Activated naive CD8-positive, alpha-beta T cell treated with anti-CD3 and anti-CD28 coated beads, Interleukin-2, amount 50 U/mL, for 24 hours (primary cell): ENCODE results near the gene RAB6B.

Experiments
- ATAC-seq: fragments of 150-1000 bp; cut with Tn5 transposase; one replicate; pipeline ENCODE4 v1.10.0; 2021
- DNase-seq: peaks from one replicate; pipeline ENCODE4 v3.0.0; 2021
- H3K27ac Mint-ChIP-seq: one replicate; pipeline ENCODE4 v1.8.0; 2021; ENCODE audit warnings: mild to moderate bottlenecking, mixed read lengths
- H3K27me3 Mint-ChIP-seq: one replicate; pipeline ENCODE4 v1.8.0; 2021; ENCODE audit warnings: mixed read lengths
- H3K36me3 Mint-ChIP-seq: one replicate; pipeline ENCODE4 v1.8.0; 2021; ENCODE audit warnings: low read depth, mixed read lengths
- H3K4me1 Mint-ChIP-seq: one replicate; pipeline ENCODE4 v1.8.0; 2021; ENCODE audit warnings: mixed read lengths
- H3K4me3 Mint-ChIP-seq: one replicate; pipeline ENCODE4 v1.8.0; 2021; ENCODE audit warnings: mild to moderate bottlenecking, moderate library complexity, mixed read lengths
- H3K9me3 Mint-ChIP-seq: one replicate; pipeline ENCODE4 v1.8.0; 2021; ENCODE audit warnings: mixed read lengths

Gene RAB6B

DNA sequence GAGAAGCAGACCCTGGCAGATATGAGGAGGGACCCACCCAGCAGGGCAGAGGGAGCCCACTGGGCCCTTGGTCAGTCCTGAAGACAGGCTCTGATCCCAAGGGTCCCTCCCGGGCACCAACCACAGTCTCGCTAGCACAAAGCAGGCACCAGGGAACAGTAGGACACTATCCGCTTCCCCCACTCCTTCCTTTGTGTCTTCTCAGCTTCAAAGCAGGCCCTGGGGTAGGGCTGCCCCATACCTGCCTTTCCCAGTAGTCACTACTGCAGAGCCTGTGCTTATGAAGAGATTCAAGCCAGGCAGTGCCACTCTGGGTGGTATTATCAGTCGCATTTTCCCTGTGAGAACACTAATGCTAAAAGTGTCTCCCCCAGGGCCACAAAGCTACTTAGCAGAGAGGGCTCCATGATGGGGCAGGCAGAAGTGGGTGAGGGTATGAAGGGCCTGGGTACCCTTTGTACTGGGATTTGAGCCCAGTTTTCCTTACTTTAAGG, 57.3 kb downstream of the RAB6B start:
- ATAC-seq (no peak), DNase-seq (no peak)
- H3K4me1 Mint-ChIP-seq = no peaks in the 10 kb centered on the region
- H3K9me3 Mint-ChIP-seq = no peaks in the 10 kb centered on the region
- no peaks in the 10 kb centered on the region for H3K36me3 Mint-ChIP-seq
- H3K4me3 Mint-ChIP-seq = no peak overlapping the region
- no peak overlapping the region for H3K27ac Mint-ChIP-seq
- no peaks in the 10 kb centered on the region for H3K27me3 Mint-ChIP-seq

GRCh38 chr3:133837487-133838295, 58.0 kb downstream of the RAB6B start:
- Mint-ChIP-seq H3K27ac (no peak overlapping the region), H3K4me1 (no peaks in the 10 kb centered on the region), H3K36me3 (no peaks in the 10 kb centered on the region), H3K4me3 (no peak overlapping the region), H3K27me3 (peaks cover 2% of the 10 kb centered on the region), H3K9me3 (no peaks in the 10 kb centered on the region)
- DNase-seq = no peak
- ATAC-seq = no peak

DNA sequence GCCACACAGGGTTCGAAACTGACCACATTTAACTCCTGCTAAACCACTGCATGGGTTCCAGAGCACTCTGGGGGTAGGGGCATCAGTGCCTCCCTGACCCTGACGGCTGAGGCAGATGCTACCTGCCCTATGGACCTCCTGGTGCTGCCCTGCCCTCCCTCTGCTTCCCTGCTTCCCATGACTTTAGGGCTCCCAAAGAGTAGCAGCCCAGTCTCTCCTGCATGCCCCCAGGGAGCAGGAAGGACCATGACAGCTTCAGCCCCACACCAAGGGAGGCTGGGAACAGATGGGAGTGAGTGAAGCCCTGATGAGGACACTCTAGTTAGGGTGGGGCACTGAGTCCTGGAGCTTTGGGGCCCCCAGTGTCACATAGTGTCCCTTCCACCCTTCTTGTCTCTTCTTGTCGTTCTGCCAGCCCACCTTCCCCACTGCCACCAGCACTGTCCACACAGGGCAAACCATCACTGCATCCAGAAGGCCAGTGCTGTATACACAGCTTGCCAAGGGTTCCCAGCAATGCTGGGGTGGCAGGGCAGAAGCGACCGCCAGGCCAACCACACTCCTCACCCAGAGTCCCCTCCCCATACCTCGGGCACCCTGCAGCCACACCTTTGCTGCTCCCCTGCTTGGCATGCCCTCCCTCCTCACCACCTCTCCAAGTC, 59.1 kb downstream of the RAB6B start:
- no peak for ATAC-seq
- Mint-ChIP-seq H3K4me1 (no peaks in the 10 kb centered on the region), H3K36me3 (no peaks in the 10 kb centered on the region), H3K27ac (no peak overlapping the region), H3K4me3 (no peak overlapping the region), H3K27me3 (peaks cover 2% of the 10 kb centered on the region), H3K9me3 (no peaks in the 10 kb centered on the region)
- DNase-seq = no peak

- Mint-ChIP-seq H3K4me3 (no peak overlapping the region), H3K9me3 (no peaks in the 10 kb centered on the region), H3K27ac (no peak overlapping the region), H3K4me1 (no peaks in the 10 kb centered on the region), H3K27me3 (peaks cover 2% of the 10 kb centered on the region), H3K36me3 (no peaks in the 10 kb centered on the region)
- DNase-seq (no peak), ATAC-seq (no peak)
These were observed 59.7 kb downstream of the RAB6B start for GRCh38 chr3:133835961-133836360.

- H3K36me3 Mint-ChIP-seq = no peaks in the 10 kb centered on the region
- H3K27ac Mint-ChIP-seq = no peak overlapping the region
- H3K27me3 Mint-ChIP-seq = peaks cover 2% of the 10 kb centered on the region
- H3K9me3 Mint-ChIP-seq = no peaks in the 10 kb centered on the region
- ATAC-seq (no peak), DNase-seq (no peak)
- H3K4me3 Mint-ChIP-seq = no peak overlapping the region
- no peaks in the 10 kb centered on the region for H3K4me1 Mint-ChIP-seq
These were observed 60.3 kb downstream of the RAB6B start for GRCh38 chr3:133835418-133835743.

- Mint-ChIP-seq H3K9me3 (no peaks in the 10 kb centered on the region), H3K27ac (no peak overlapping the region), H3K36me3 (no peaks in the 10 kb centered on the region), H3K4me1 (no peaks in the 10 kb centered on the region), H3K27me3 (peaks cover 2% of the 10 kb centered on the region), H3K4me3 (no peak overlapping the region)
- DNase-seq = no peak
- no peak for ATAC-seq
These were observed 60.9 kb downstream of the RAB6B start for GRCh38 chr3:133834621-133835417.

GRCh38 chr3:133833880-133834620, 61.6 kb downstream of the RAB6B start:
- DNase-seq = no peak
- Mint-ChIP-seq H3K4me1 (no peaks in the 10 kb centered on the region), H3K27ac (no peak overlapping the region), H3K27me3 (peaks cover 2% of the 10 kb centered on the region), H3K9me3 (no peaks in the 10 kb centered on the region), H3K36me3 (no peaks in the 10 kb centered on the region), H3K4me3 (no peak overlapping the region)
- no peak for ATAC-seq

DNA sequence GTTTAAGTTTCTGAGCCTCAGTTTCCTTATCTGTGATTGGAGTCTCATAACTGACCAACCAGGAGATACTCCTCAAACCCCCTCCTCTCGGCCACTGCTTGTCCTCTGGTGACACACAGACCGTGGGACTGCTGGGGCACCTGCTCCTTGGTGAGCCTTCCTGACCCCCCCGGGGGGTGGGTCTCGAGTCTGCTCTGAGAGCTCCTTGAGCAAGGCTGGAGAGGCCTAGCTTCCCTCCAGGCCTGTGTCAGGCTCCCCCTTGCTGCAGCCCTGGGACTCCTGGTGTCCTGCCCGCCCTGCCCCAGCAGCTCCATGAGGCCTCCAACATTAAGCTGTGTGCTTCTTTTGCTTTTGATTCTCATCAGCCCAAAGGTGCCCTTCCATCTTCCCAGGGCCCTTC, 62.4 kb downstream of the RAB6B start:
- H3K36me3 Mint-ChIP-seq = no peaks in the 10 kb centered on the region
- H3K27ac Mint-ChIP-seq = no peak overlapping the region
- ATAC-seq = no peak
- no peak overlapping the region for H3K4me3 Mint-ChIP-seq
- peaks cover 2% of the 10 kb centered on the region for H3K27me3 Mint-ChIP-seq
- no peak for DNase-seq
- H3K4me1 Mint-ChIP-seq = no peaks in the 10 kb centered on the region
- H3K9me3 Mint-ChIP-seq = no peaks in the 10 kb centered on the region

DNA sequence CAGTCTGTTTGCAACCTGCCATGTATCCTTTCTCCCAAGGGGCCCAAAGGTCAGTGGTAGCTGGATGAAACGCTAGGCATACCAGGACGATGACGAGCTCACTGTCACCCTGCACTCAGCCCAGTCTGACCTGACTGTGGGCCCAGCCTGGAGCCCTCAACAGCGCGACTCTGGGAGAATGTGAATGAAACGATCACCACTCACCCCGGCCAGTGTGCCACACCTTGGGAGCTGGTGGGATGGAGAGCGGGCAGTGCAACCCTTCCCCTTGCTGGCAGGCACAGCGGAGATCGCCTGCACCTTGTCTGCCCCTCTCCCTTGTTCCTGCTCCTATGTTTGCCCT, 62.9 kb downstream of the RAB6B start:
- H3K9me3 Mint-ChIP-seq = no peaks in the 10 kb centered on the region
- no peak overlapping the region for H3K27ac Mint-ChIP-seq
- H3K27me3 Mint-ChIP-seq = peaks cover 2% of the 10 kb centered on the region
- ATAC-seq (no peak), DNase-seq (no peak)
- H3K4me3 Mint-ChIP-seq = no peak overlapping the region
- H3K36me3 Mint-ChIP-seq = no peaks in the 10 kb centered on the region
- no peaks in the 10 kb centered on the region for H3K4me1 Mint-ChIP-seq

DNA sequence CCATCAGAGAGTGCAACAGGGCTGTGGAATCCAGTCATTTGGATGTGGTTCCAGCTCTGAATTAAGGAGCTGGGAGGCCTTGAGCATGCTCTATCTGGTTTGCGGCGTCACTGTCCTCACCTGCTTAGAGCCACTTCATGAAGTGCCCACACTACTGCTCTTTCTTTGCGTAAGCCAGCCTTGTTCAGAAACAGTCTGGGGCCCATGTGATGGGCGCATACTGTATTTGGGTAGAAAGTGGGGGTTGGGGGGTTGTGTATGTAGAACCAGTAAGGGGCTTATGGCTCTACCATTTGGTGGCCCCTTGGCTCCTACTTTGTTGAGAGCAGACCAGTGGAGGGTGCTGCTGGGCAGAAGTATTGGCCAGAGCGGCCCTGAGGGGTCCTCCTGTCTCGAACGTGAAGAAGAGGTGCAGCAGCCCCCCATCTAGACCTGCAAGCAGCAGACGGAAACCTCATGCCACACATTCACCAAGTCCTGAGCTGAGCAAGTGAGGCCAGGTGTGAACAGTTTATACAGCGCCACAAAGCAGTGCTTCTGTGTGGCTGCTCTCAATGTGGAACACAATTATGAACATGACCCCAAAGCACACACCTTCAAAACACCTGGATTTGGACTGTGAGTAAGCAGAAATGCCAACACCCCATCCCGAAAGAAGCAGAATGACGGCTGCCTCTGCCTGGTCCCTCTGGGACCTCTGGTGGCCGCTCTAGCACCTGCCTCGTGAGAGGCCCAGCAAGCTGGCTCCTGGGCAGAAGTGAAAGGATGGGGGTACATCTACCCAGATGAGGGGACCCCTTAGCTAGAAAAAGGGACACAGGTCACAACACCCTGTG, 63.5 kb downstream of the RAB6B start:
- peaks cover 2% of the 10 kb centered on the region for H3K27me3 Mint-ChIP-seq
- no peaks in the 10 kb centered on the region for H3K4me1 Mint-ChIP-seq
- no peak overlapping the region for H3K4me3 Mint-ChIP-seq
- H3K9me3 Mint-ChIP-seq = no peaks in the 10 kb centered on the region
- H3K36me3 Mint-ChIP-seq = no peaks in the 10 kb centered on the region
- no peak for ATAC-seq
- no peak overlapping the region for H3K27ac Mint-ChIP-seq
- DNase-seq = no peak

GRCh38 chr3:133830071-133830470, 65.6 kb downstream of the RAB6B start:
- Mint-ChIP-seq H3K4me1 (no peaks in the 10 kb centered on the region), H3K36me3 (peaks cover 12% of the 10 kb centered on the region), H3K9me3 (no peaks in the 10 kb centered on the region), H3K4me3 (no peak overlapping the region), H3K27ac (no peak overlapping the region), H3K27me3 (peaks cover 2% of the 10 kb centered on the region)
- ATAC-seq (no peak), DNase-seq (no peak)

DNA sequence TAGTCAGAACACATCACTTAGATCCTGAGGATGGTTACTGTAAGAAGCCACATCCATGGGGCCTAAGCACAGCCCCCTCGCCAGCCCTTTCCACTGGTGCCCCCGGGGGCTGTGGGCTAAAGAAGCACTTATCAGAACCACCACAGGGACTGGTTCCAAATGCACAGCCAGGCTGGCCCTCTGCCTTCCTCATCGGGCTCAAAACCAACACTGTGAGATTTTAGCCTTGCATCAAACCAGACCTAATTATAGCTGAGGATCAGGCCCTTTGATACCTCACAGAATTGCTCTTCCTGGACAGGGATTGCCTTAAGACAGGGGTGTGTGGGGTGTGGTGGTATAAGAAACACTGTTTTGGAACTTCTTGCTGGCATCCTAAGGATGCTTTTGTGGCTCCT, 66.4 kb downstream of the RAB6B start:
- DNase-seq (no peak), ATAC-seq (no peak)
- Mint-ChIP-seq H3K27ac (no peak overlapping the region), H3K27me3 (peaks cover 2% of the 10 kb centered on the region), H3K4me1 (no peaks in the 10 kb centered on the region), H3K4me3 (no peak overlapping the region), H3K36me3 (peaks cover 15% of the 10 kb centered on the region), H3K9me3 (no peaks in the 10 kb centered on the region)

GRCh38 chr3:133828576-133829309, 66.9 kb downstream of the RAB6B start:
- H3K27me3 Mint-ChIP-seq = peaks cover 2% of the 10 kb centered on the region
- peaks cover 21% of the 10 kb centered on the region for H3K36me3 Mint-ChIP-seq
- H3K9me3 Mint-ChIP-seq = no peaks in the 10 kb centered on the region
- no peak for DNase-seq
- H3K4me3 Mint-ChIP-seq = no peak overlapping the region
- no peak overlapping the region for H3K27ac Mint-ChIP-seq
- H3K4me1 Mint-ChIP-seq = no peaks in the 10 kb centered on the region
- no peak for ATAC-seq
